NCI-H1105 treated with DMSO at 0.1 percent for 48 hours (cell line): ENCODE data around the gene CILP2.

ENCODE experiments used
- DNase-seq: peaks from one replicate; lab custom pipeline; 2025; lab: John Stamatoyannopoulos, UW

The CILP2 gene

GRCh38 chr19:19563348-19563848 lies 25.3 kb downstream of the CILP2 start:
- no peak for DNase-seq

GRCh38 chr19:19566306-19566705 lies 28.2 kb downstream of the CILP2 start:
- DNase-seq = no peak

- DNase-seq = no peak
Measured at GRCh38 chr19:19567391-19567790, 29.3 kb downstream of the CILP2 start.

GRCh38 chr19:19568802-19569756 lies 31.0 kb downstream of the CILP2 start:
- no peak for DNase-seq

- DNase-seq = no peak
Measured at GRCh38 chr19:19570571-19570970, 32.5 kb downstream of the CILP2 start.

- DNase-seq = no peak
Measured at GRCh38 chr19:19571071-19571786, 33.2 kb downstream of the CILP2 start.

GRCh38 chr19:19575411-19575810 lies 37.3 kb downstream of the CILP2 start:
- no peak for DNase-seq

GRCh38 chr19:19578252-19578651 lies 40.2 kb downstream of the CILP2 start:
- DNase-seq = peak; percentile 88

- DNase-seq = no peak
Measured at GRCh38 chr19:19579533-19580361, 41.7 kb downstream of the CILP2 start.

- DNase-seq = no peak
Measured at GRCh38 chr19:19580418-19580817, 42.4 kb downstream of the CILP2 start.

GRCh38 chr19:19581391-19581790 lies 43.3 kb downstream of the CILP2 start:
- no peak for DNase-seq

- no peak for DNase-seq
Measured at GRCh38 chr19:19582471-19582870, 44.4 kb downstream of the CILP2 start.

GRCh38 chr19:19584356-19584755 lies 46.3 kb downstream of the CILP2 start:
- DNase-seq = no peak

GRCh38 chr19:19587771-19588170 lies 49.7 kb downstream of the CILP2 start:
- no peak for DNase-seq

- no peak for DNase-seq
Measured at GRCh38 chr19:19588546-19588945, 50.5 kb downstream of the CILP2 start.

GRCh38 chr19:19591133-19591825 lies 53.2 kb downstream of the CILP2 start:
- no peak for DNase-seq

GRCh38 chr19:19592690-19593089 lies 54.6 kb downstream of the CILP2 start:
- no peak for DNase-seq

- DNase-seq = no peak
Measured at GRCh38 chr19:19594381-19594780, 56.3 kb downstream of the CILP2 start.

GRCh38 chr19:19595171-19595701 lies 57.2 kb downstream of the CILP2 start:
- no peak for DNase-seq
